Hepatocyte (in vitro differentiated cells): Measurements from ENCODE around the gene ALG12. TPM values are rescaled to one million over a fixed set of nuclear protein-coding genes. Genes with fewer than 3 reads are reported as not detected.

ENCODE experiments used
- DNase-seq: peaks from one replicate; pipeline ENCODE4 v3.0.0-alpha.2; 2016; ENCODE audit warnings: low spot score
- H2AFZ ChIP-seq: fragments of 200-600 bp; sonication (generic); 2 replicates; pipeline ENCODE4 v1.6.0; 2016; ENCODE audit warnings: antibody characterized with exemption, mild to moderate bottlenecking
- H3K27ac ChIP-seq: fragments of 200-600 bp; sonication (generic); 2 replicates; pipeline ENCODE4 v1.5.1; 2016; ENCODE audit warnings: mild to moderate bottlenecking
- H3K27me3 ChIP-seq: fragments of 200-600 bp; sonication (generic); 2 replicates; pipeline ENCODE4 v1.6.1; 2016
- H3K36me3 ChIP-seq: fragments of 200-600 bp; sonication (generic); replicated peaks from 2 replicates; pipeline ENCODE4 v1.5.1; 2016; ENCODE audit warnings: low read depth; ENCODE audit not compliant: insufficient read depth
- H3K4me1 ChIP-seq: fragments of 200-600 bp; sonication (generic); 2 replicates; pipeline ENCODE4 v1.5.1; 2016; ENCODE audit warnings: mild to moderate bottlenecking, moderate library complexity; ENCODE audit not compliant: insufficient read depth
- H3K4me2 ChIP-seq: fragments of 200-600 bp; sonication (generic); 2 replicates; pipeline ENCODE4 v1.6.0; 2016
- H3K4me3 ChIP-seq: fragments of 200-600 bp; sonication (generic); 2 replicates; pipeline ENCODE4 v1.5.1; 2016; ENCODE audit warnings: mild to moderate bottlenecking
- H3K79me2 ChIP-seq: fragments of 200-600 bp; sonication (generic); 2 replicates; pipeline ENCODE4 v1.6.0; 2017; ENCODE audit warnings: mild to moderate bottlenecking
- H3K9me2 ChIP-seq: fragments of 200-600 bp; sonication (generic); replicated peaks from 2 replicates; pipeline ENCODE4 v1.6.0; 2017; ENCODE audit warnings: mild to moderate bottlenecking; ENCODE audit not compliant: insufficient read depth
- H3K9me3 ChIP-seq: fragments of 200-600 bp; sonication (generic); 2 replicates; pipeline ENCODE4 v1.5.1; 2016; ENCODE audit warnings: low read depth, mild to moderate bottlenecking
- H4K20me1 ChIP-seq: fragments of 200-600 bp; sonication (generic); 2 replicates; pipeline ENCODE4 v1.6.0; 2016; ENCODE audit warnings: mild to moderate bottlenecking; ENCODE audit not compliant: insufficient read depth, poor library complexity, severe bottlenecking
- CTCF ChIP-seq: fragments of 200-600 bp; sonication (generic); IDR thresholded peaks from 2 replicates; pipeline ENCODE4 v1.5.1; 2016; ENCODE audit warnings: antibody characterized with exemption, mild to moderate bottlenecking; ENCODE audit not compliant: poor library complexity
- EZH2 ChIP-seq: fragments of 200-600 bp; sonication (generic); IDR thresholded peaks from 2 replicates; pipeline ENCODE4 v1.6.1; 2016; ENCODE audit warnings: antibody characterized with exemption, mild to moderate bottlenecking, borderline replicate concordance
- EZH2phosphoT487 ChIP-seq: fragments of 200-600 bp; sonication (generic); IDR thresholded peaks from one replicate; pipeline ENCODE4 v1.6.1; 2018; ENCODE audit warnings: antibody characterized with exemption, mild to moderate bottlenecking, low read depth, moderate library complexity; ENCODE audit not compliant: unreplicated experiment, severe bottlenecking
- WGBS: methylation state at CpG from one replicate; pipeline ENCODE4 v1.1.6; 2016; ENCODE audit warnings: low lambda C conversion rate; ENCODE audit errors: missing lambda C conversion rate; 5-methylcytosine and 5-hydroxymethylcytosine counted together
- polyA plus RNA-seq: library from polyadenylated mRNA; unstranded; fragments of >200 nt; fragmentation: Nextera tagmentation; extraction: Ambion mirVana; gene quantifications from 2 replicates; pipeline ENCODE4 v1.2.1, GENCODE V29; 2016
- total RNA-seq: library from RNA; depleted of rRNA; stranded (reverse); fragments of >200 nt; gene quantifications from 2 replicates; pipeline ENCODE4 v1.2.3, GENCODE V29; 2014

ALG12 gene
- total and polyA plus RNA-seq, 2 experiments from 2014 or later = 30.8 to 69.6 TPM

- TF ChIP-seq CTCF (no peak), EZH2phosphoT487 (no peak), EZH2 (no peak)
- H3K27ac ChIP-seq = no peak overlapping the region
- WGBS = 94% methylated on average over 22 of the region's 22 CpGs
- H3K79me2 ChIP-seq = no peaks in the 10 kb centered on the region
- no peaks in the 10 kb centered on the region for H3K36me3 ChIP-seq
- H4K20me1 ChIP-seq = no peaks in the 10 kb centered on the region
- no peak overlapping the region for H2AFZ ChIP-seq
- DNase-seq = no peak
- H3K9me2 ChIP-seq = no peaks in the 10 kb centered on the region
- no peaks in the 10 kb centered on the region for H3K9me3 ChIP-seq
- H3K4me3 ChIP-seq = no peak overlapping the region
- peaks cover 46% of the 10 kb centered on the region for H3K4me1 ChIP-seq
- no peak overlapping the region for H3K4me2 ChIP-seq
- no peaks in the 10 kb centered on the region for H3K27me3 ChIP-seq
These were observed 37.6 kb upstream of the ALG12 start for GRCh38 chr22:49955581-49956417.

GRCh38 chr22:49954991-49955580, 36.8 kb upstream of the ALG12 start:
- Histone ChIP-seq H3K79me2 (no peaks in the 10 kb centered on the region), H4K20me1 (no peaks in the 10 kb centered on the region), H3K36me3 (no peaks in the 10 kb centered on the region), H3K4me2 (no peak overlapping the region), H3K9me2 (no peaks in the 10 kb centered on the region), H2AFZ (no peak overlapping the region), H3K9me3 (no peaks in the 10 kb centered on the region), H3K4me3 (no peak overlapping the region), H3K27ac (no peak overlapping the region), H3K4me1 (peaks cover 49% of the 10 kb centered on the region), H3K27me3 (no peaks in the 10 kb centered on the region)
- 78% methylated on average over 15 of the region's 15 CpGs for WGBS
- TF ChIP-seq EZH2phosphoT487 (no peak), EZH2 (no peak), CTCF (no peak)
- DNase-seq = no peak

- H3K27me3 ChIP-seq = no peaks in the 10 kb centered on the region
- TF ChIP-seq CTCF (no peak), EZH2phosphoT487 (no peak), EZH2 (no peak)
- no peaks in the 10 kb centered on the region for H3K9me3 ChIP-seq
- no peak overlapping the region for H3K4me2 ChIP-seq
- H4K20me1 ChIP-seq = no peaks in the 10 kb centered on the region
- no peak overlapping the region for H2AFZ ChIP-seq
- H3K27ac ChIP-seq = no peak overlapping the region
- H3K9me2 ChIP-seq = no peaks in the 10 kb centered on the region
- H3K4me3 ChIP-seq = no peak overlapping the region
- H3K36me3 ChIP-seq = no peaks in the 10 kb centered on the region
- H3K4me1 ChIP-seq = peaks cover 50% of the 10 kb centered on the region
- H3K79me2 ChIP-seq = no peaks in the 10 kb centered on the region
- DNase-seq = no peak
- WGBS = 76% methylated on average over 8 of the region's 8 CpGs
These were observed 36.1 kb upstream of the ALG12 start for GRCh38 chr22:49954354-49954753.
